Activated B cell treated with CpG ODN at 0.5 μM for 24 hours (primary cell): Measurements from ENCODE around the gene ATP8B4. TPM values are rescaled to one million over a fixed set of nuclear protein-coding genes. Genes with fewer than 3 reads are reported as not detected.

ENCODE experiments used
- ATAC-seq: fragments of 200-7000 bp; cut with Tn5 transposase; one replicate; pipeline ENCODE4 v1.10.0; 2021; ENCODE audit warnings: low read depth, mild to moderate bottlenecking, moderate library complexity
- CTCF ChIA-PET: fragments of 350-600 bp; sonication (Branson Sonifier 250); formaldehyde crosslinking; loops from one replicate; lab custom pipeline; 2021; ENCODE audit warnings: antibody characterized with exemption; lab: Charles Lee
- POLR2A ChIA-PET: fragments of 350-600 bp; sonication (Branson Sonifier 250); formaldehyde crosslinking; loops from one replicate; lab custom pipeline; 2021; ENCODE audit warnings: antibody characterized with exemption; lab: Charles Lee
- DNase-seq: peaks from one replicate; pipeline ENCODE4 v3.0.0; 2022
- H3K27ac Mint-ChIP-seq: one replicate; pipeline ENCODE4 v1.8.0; 2020; ENCODE audit warnings: mixed read lengths
- H3K27me3 Mint-ChIP-seq: one replicate; pipeline ENCODE4 v1.8.0; 2021; ENCODE audit warnings: mixed read lengths
- H3K36me3 Mint-ChIP-seq: one replicate; pipeline ENCODE4 v1.8.0; 2021; ENCODE audit warnings: low read depth, mixed read lengths
- H3K4me1 Mint-ChIP-seq: one replicate; pipeline ENCODE4 v1.8.0; 2021; ENCODE audit warnings: mixed read lengths
- H3K4me3 Mint-ChIP-seq: one replicate; pipeline ENCODE4 v1.8.0; 2020; ENCODE audit warnings: mild to moderate bottlenecking, mixed read lengths
- H3K9me3 Mint-ChIP-seq: one replicate; pipeline ENCODE4 v1.8.0; 2020; ENCODE audit warnings: mixed read lengths
- intact Hi-C: fragments of 100-400 bp; cut with micrococcal nuclease; formaldehyde crosslinking; loops from one replicate; pipeline ENCODE4 v1.15.1; 2024
- total RNA-seq: library from RNA; stranded (reverse); gene quantifications from 2 replicates; pipeline ENCODE4 v1.2.3, GENCODE V29; 2022
- TF ChIP-seq, protein P1 (sequence below): fragments of 200-600 bp; IDR thresholded peaks from one replicate; pipeline ENCODE4 v1.8.0; 2022; ENCODE audit warnings: antibody characterized with exemption, mild to moderate bottlenecking

ATP8B4 gene
- total RNA-seq, 1 donor from 2014 or later, result 0.86 TPM

DNA sequence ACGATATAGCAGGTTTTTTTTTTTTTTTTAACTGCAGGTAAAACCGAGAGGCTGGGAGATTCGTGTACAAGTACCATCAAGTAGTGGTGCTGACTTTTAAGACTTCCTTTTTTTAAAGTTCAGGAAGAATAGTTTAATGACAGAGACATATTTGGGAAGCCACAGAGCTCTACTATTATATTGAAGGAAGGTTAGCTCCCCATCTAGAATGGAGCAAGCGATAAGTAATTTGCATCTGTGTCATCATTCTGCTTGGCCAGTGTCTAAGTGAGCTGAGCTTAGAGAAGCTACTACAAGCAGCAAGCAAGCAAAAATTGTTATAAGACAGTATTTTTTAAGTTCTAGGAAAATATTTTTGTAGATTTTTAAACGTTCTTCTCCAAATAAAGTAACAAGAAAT lies 203.2 kb downstream of the ATP8B4 start:
- DNase-seq (no peak), ATAC-seq (no peak)
- Mint-ChIP-seq H3K36me3 (no peaks in the 10 kb centered on the region), H3K9me3 (peaks cover 3% of the 10 kb centered on the region), H3K27ac (no peak overlapping the region), H3K4me1 (no peaks in the 10 kb centered on the region), H3K27me3 (no peaks in the 10 kb centered on the region), H3K4me3 (no peak overlapping the region)
- intact Hi-C loops, result no loop called here
- POLR2A ChIA-PET, result no interaction called here
- TF ChIP-seq, protein P1, sequence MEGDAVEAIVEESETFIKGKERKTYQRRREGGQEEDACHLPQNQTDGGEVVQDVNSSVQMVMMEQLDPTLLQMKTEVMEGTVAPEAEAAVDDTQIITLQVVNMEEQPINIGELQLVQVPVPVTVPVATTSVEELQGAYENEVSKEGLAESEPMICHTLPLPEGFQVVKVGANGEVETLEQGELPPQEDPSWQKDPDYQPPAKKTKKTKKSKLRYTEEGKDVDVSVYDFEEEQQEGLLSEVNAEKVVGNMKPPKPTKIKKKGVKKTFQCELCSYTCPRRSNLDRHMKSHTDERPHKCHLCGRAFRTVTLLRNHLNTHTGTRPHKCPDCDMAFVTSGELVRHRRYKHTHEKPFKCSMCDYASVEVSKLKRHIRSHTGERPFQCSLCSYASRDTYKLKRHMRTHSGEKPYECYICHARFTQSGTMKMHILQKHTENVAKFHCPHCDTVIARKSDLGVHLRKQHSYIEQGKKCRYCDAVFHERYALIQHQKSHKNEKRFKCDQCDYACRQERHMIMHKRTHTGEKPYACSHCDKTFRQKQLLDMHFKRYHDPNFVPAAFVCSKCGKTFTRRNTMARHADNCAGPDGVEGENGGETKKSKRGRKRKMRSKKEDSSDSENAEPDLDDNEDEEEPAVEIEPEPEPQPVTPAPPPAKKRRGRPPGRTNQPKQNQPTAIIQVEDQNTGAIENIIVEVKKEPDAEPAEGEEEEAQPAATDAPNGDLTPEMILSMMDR, result no peak
- CTCF ChIA-PET, result no interaction called here

GRCh38 chr15:49908933-49909295 lies 210.1 kb downstream of the ATP8B4 start:
- TF ChIP-seq, protein P1, result no peak
- peaks cover 3% of the 10 kb centered on the region for H3K27me3 Mint-ChIP-seq
- ChIA-PET CTCF (no interaction called here), POLR2A (no interaction called here)
- peaks cover 9% of the 10 kb centered on the region for H3K9me3 Mint-ChIP-seq
- intact Hi-C loops, result no loop called here
- no peak for DNase-seq
- H3K27ac Mint-ChIP-seq, result no peak overlapping the region
- H3K36me3 Mint-ChIP-seq, result no peaks in the 10 kb centered on the region
- H3K4me3 Mint-ChIP-seq, result no peak overlapping the region
- ATAC-seq, result no peak
- no peaks in the 10 kb centered on the region for H3K4me1 Mint-ChIP-seq

GRCh38 chr15:49908236-49908932 lies 210.6 kb downstream of the ATP8B4 start:
- intact Hi-C loops, result no loop called here
- peaks cover 9% of the 10 kb centered on the region for H3K9me3 Mint-ChIP-seq
- TF ChIP-seq, protein P1, result no peak
- ChIA-PET POLR2A (no interaction called here), CTCF (no interaction called here)
- H3K4me1 Mint-ChIP-seq, result no peaks in the 10 kb centered on the region
- DNase-seq, result no peak
- no peaks in the 10 kb centered on the region for H3K36me3 Mint-ChIP-seq
- H3K27me3 Mint-ChIP-seq, result peaks cover 3% of the 10 kb centered on the region
- H3K27ac Mint-ChIP-seq, result no peak overlapping the region
- no peak for ATAC-seq
- H3K4me3 Mint-ChIP-seq, result no peak overlapping the region

DNA sequence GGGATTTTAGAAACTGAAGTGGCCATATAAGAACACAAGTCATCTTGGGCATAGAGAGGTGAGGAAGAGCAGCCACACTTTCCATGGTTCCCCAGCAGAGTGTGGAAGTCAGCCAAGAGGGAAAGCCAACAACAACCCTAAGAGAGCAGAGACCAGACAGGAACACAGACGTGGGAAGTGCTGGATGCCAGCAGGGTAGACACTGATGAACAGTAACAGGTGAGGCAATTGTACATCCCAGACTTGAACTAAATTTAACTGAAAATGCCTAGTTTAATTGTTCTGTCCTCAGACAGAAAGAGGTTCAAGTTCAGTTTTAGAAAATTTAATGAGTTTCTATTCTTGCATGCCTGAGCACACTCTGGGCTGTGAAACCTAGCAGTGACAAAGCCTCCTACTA lies 212.1 kb downstream of the ATP8B4 start:
- ChIA-PET POLR2A (no interaction called here), CTCF (no interaction called here)
- peaks cover 9% of the 10 kb centered on the region for H3K9me3 Mint-ChIP-seq
- no peak overlapping the region for H3K4me3 Mint-ChIP-seq
- no peak overlapping the region for H3K27ac Mint-ChIP-seq
- DNase-seq (no peak), ATAC-seq (no peak)
- peaks cover 3% of the 10 kb centered on the region for H3K27me3 Mint-ChIP-seq
- H3K36me3 Mint-ChIP-seq, result no peaks in the 10 kb centered on the region
- TF ChIP-seq, protein P1, result no peak
- intact Hi-C loops, result no loop called here
- no peaks in the 10 kb centered on the region for H3K4me1 Mint-ChIP-seq

GRCh38 chr15:49905221-49905620 lies 213.8 kb downstream of the ATP8B4 start:
- Mint-ChIP-seq H3K4me1 (no peaks in the 10 kb centered on the region), H3K27me3 (peaks cover 3% of the 10 kb centered on the region), H3K9me3 (peaks cover 6% of the 10 kb centered on the region), H3K36me3 (no peaks in the 10 kb centered on the region), H3K27ac (no peak overlapping the region), H3K4me3 (no peak overlapping the region)
- no peak for DNase-seq
- ChIA-PET CTCF (no interaction called here), POLR2A (no interaction called here)
- no peak for ATAC-seq
- intact Hi-C loops, result no loop called here
- TF ChIP-seq, protein P1, result no peak
